GM23248 (cell line): ENCODE results near the gene PSMD14. TPM values are rescaled to one million over a fixed set of nuclear protein-coding genes. Genes with fewer than 3 reads are reported as not detected.

Source experiments
- DNase-seq: peaks from one replicate; pipeline ENCODE4 v3.0.0-alpha.2; 2015
- H2AFZ ChIP-seq: fragments of 200-600 bp; sonication (generic); 2 replicates; pipeline ENCODE4 v1.6.1; 2016; ENCODE audit warnings: antibody characterized with exemption
- H3F3A ChIP-seq: fragments of 200-600 bp; sonication (generic); 2 replicates; pipeline ENCODE4 v1.6.1; 2016; ENCODE audit warnings: mild to moderate bottlenecking, antibody characterized with exemption, mixed run types; ENCODE audit not compliant: insufficient read depth
- H3K27ac ChIP-seq: fragments of 200-600 bp; sonication (generic); 2 replicates; pipeline ENCODE4 v1.5.1; 2016; ENCODE audit warnings: mild to moderate bottlenecking
- H3K27me3 ChIP-seq: fragments of 200-600 bp; sonication (generic); replicated peaks from 2 replicates; pipeline ENCODE4 v1.6.1; 2016; ENCODE audit warnings: mild to moderate bottlenecking; ENCODE audit not compliant: insufficient read depth
- H3K36me3 ChIP-seq: fragments of 200-600 bp; sonication (generic); 2 replicates; pipeline ENCODE4 v1.6.1; 2016; ENCODE audit warnings: low read depth, mild to moderate bottlenecking
- H3K4me1 ChIP-seq: fragments of 200-600 bp; sonication (generic); 2 replicates; pipeline ENCODE4 v1.6.1; 2016; ENCODE audit warnings: mild to moderate bottlenecking; ENCODE audit not compliant: insufficient read depth
- H3K4me2 ChIP-seq: fragments of 200-600 bp; sonication (generic); one replicate; pipeline ENCODE4 v1.6.1; 2016; ENCODE audit warnings: mild to moderate bottlenecking; ENCODE audit not compliant: unreplicated experiment
- H3K4me3 ChIP-seq: fragments of 200-600 bp; sonication (generic); 2 replicates; pipeline ENCODE4 v1.5.1; 2016; ENCODE audit warnings: mild to moderate bottlenecking
- H3K79me2 ChIP-seq: fragments of 200-600 bp; sonication (generic); 2 replicates; pipeline ENCODE4 v1.6.1; 2016; ENCODE audit warnings: mild to moderate bottlenecking; ENCODE audit not compliant: insufficient read depth
- H3K9ac ChIP-seq: fragments of 200-600 bp; sonication (generic); 2 replicates; pipeline ENCODE4 v1.6.1; 2016; ENCODE audit warnings: mild to moderate bottlenecking
- H3K9me2 ChIP-seq: fragments of 200-600 bp; sonication (generic); 2 replicates; pipeline ENCODE4 v1.6.1; 2016; ENCODE audit warnings: mixed run types, mild to moderate bottlenecking, moderate library complexity; ENCODE audit not compliant: insufficient read depth
- H3K9me3 ChIP-seq: fragments of 200-600 bp; sonication (generic); one replicate; pipeline ENCODE4 v1.6.1; 2017; ENCODE audit warnings: low read depth
- H4K20me1 ChIP-seq: fragments of 200-600 bp; sonication (generic); 2 replicates; pipeline ENCODE4 v1.6.0; 2016; ENCODE audit not compliant: insufficient read depth
- EZH2 ChIP-seq: fragments of 200-600 bp; sonication (generic); IDR thresholded peaks from 2 replicates; pipeline ENCODE4 v1.6.1; 2018; ENCODE audit warnings: antibody characterized with exemption, mild to moderate bottlenecking; ENCODE audit not compliant: insufficient read depth, poor library complexity, severe bottlenecking
- EZH2phosphoT487 ChIP-seq: fragments of 200-600 bp; sonication (generic); IDR thresholded peaks from 2 replicates; pipeline ENCODE4 v1.6.1; 2018; ENCODE audit warnings: antibody characterized with exemption, moderate library complexity, mild to moderate bottlenecking, low read depth; ENCODE audit not compliant: insufficient read depth
- WGBS, 2 experiments: methylation state at CpG; one replicate each; pipeline ENCODE4 v1.1.6; 2015 to 2017; ENCODE audit warnings: low lambda C conversion rate in 2 of 2, low coverage in 1 of 2; ENCODE audit errors: missing lambda C conversion rate in 2 of 2; 5-methylcytosine and 5-hydroxymethylcytosine counted together
- in situ Hi-C: fragments of 300-500 bp; cut with MboI; formaldehyde crosslinking; loops from 2 replicates; pipeline ENCODE4 v1.15.0; 2020
- polyA plus RNA-seq: library from polyadenylated mRNA; unstranded; fragments of >200 nt; fragmentation: Nextera tagmentation; extraction: Ambion mirVana; gene quantifications from 2 replicates; pipeline ENCODE4 v1.2.1, GENCODE V29; 2016
- small RNA-seq: library from RNA; depleted of rRNA; stranded (forward); fragments of <200 nt; gene quantifications from one replicate; pipeline ENCODE3, GENCODE V24; 2014; ENCODE audit warnings: low read depth, low replicate concordance
- total RNA-seq: library from RNA; depleted of rRNA; stranded (reverse); fragments of >200 nt; shearing (Covaris generic); gene quantifications from 2 replicates; pipeline ENCODE4 v1.2.3, GENCODE V29; 2014; rRNA removed

Gene PSMD14
- total and polyA plus RNA-seq, 2 experiments from 2014 or later: 94.4 to 96.0 TPM

DNA sequence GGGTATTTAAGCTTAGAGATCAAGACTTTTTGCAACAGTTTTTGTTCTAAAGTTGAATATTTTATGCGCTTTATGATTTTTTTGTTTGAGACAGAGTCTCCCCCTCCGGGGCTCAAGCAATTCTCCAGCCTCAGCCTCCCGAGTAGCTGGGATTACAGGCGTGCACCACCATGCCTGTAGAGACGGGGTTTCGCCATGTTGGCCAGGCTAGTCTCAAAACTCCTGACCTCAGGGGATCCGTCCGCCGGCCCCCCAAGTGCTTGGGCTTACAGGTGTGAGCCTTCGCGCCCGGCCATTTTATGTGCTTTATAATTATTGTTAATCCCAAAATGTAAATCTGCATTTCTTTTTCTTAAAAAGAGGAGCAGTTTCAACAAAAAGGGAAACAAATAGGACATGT lies 136.9 kb downstream of the PSMD14 start:
- in situ Hi-C loops: no loop called here
- DNase-seq: no peak
- no peaks in the 10 kb centered on the region for H3K36me3 ChIP-seq
- no peaks in the 10 kb centered on the region for H3K4me1 ChIP-seq
- no peaks in the 10 kb centered on the region for H3K9me2 ChIP-seq
- no peaks in the 10 kb centered on the region for H3K9me3 ChIP-seq
- H3K79me2 ChIP-seq: no peaks in the 10 kb centered on the region
- no peaks in the 10 kb centered on the region for H3F3A ChIP-seq
- no peak overlapping the region for H3K4me2 ChIP-seq
- 0 out of 2 replicates have a peak, but pooled peaks cover 11% of the 10 kb centered on the region for H3K27me3 ChIP-seq
- no peak overlapping the region for H3K9ac ChIP-seq
- no peak overlapping the region for H3K27ac ChIP-seq
- H2AFZ ChIP-seq: no peak overlapping the region
- H3K4me3 ChIP-seq: no peak overlapping the region
- 84 to 88% methylated on average over 12 of the region's 12 CpGs for WGBS, 2 experiments
- no peaks in the 10 kb centered on the region for H4K20me1 ChIP-seq
- no peak for TF ChIP-seq EZH2
- no peak for TF ChIP-seq EZH2phosphoT487

- no peak overlapping the region for H2AFZ ChIP-seq
- H4K20me1 ChIP-seq: no peaks in the 10 kb centered on the region
- no peaks in the 10 kb centered on the region for H3K79me2 ChIP-seq
- H3K4me2 ChIP-seq: no peak overlapping the region
- H3K9me3 ChIP-seq: no peaks in the 10 kb centered on the region
- in situ Hi-C loops: no loop called here
- no peaks in the 10 kb centered on the region for H3K9me2 ChIP-seq
- no peak overlapping the region for H3K9ac ChIP-seq
- H3K4me1 ChIP-seq: no peaks in the 10 kb centered on the region
- H3K36me3 ChIP-seq: no peaks in the 10 kb centered on the region
- H3F3A ChIP-seq: no peaks in the 10 kb centered on the region
- H3K27ac ChIP-seq: no peak overlapping the region
- TF ChIP-seq EZH2phosphoT487: no peak
- no peak for TF ChIP-seq EZH2
- 0 out of 2 replicates have a peak, but pooled peaks cover 11% of the 10 kb centered on the region for H3K27me3 ChIP-seq
- DNase-seq: no peak
- no peak overlapping the region for H3K4me3 ChIP-seq
These were observed 140.2 kb downstream of the PSMD14 start for GRCh38 chr2:161448431-161448830.

Small RNA genes lying within 50 kb of the gene (small RNA-seq; reads per million reads assigned to genes)
- gene RNA5SP108: not detected

Other genes starting within 250 kb of the PSMD14 start
- gene TANK, start 148.0 kb upstream of the PSMD14 start, total RNA-seq: 60.4 and 69.4 TPM in 2 replicates
- 84.4 and 87.1 TPM in 2 replicates for gene TANK, start 148.0 kb upstream of the PSMD14 start, polyA plus RNA-seq
- gene TBR1, start 107.9 kb downstream of the PSMD14 start, total RNA-seq: 0.97 TPM in 1 of 2 replicates, not detected in the other
- not detected in 2 replicates for gene TBR1, start 107.9 kb downstream of the PSMD14 start, polyA plus RNA-seq